RWPE1 (cell line): ENCODE results near the gene DISC1.

Experiments used
- CTCF ChIA-PET: fragments of 350-600 bp; sonication (Branson Sonifier 250); formaldehyde crosslinking; extraction: SDS; loops from one replicate; lab custom pipeline; 2021; lab: Yijun Ruan, JAX
- POLR2A ChIA-PET: fragments of 400-600 bp; formaldehyde crosslinking; extraction: SDS; loops from one replicate; lab custom pipeline; 2020; ENCODE audit warnings: antibody characterized with exemption; ENCODE audit not compliant: low non-redundant PET; lab: Yijun Ruan, JAX
- DNase-seq: peaks from one replicate; pipeline ENCODE4 v3.0.0; 2012; ENCODE audit warnings: low spot score
- H3K27ac ChIP-seq: fragments of 450-650 bp; 2 replicates; pipeline ENCODE4 v1.5.1; 2017
- TF ChIP-seq, protein P1 (sequence below): fragments of 450-650 bp; conservative IDR thresholded peaks from 2 replicates; pipeline ENCODE4 v1.5.1; 2017; ENCODE audit warnings: low read depth, mild to moderate bottlenecking

DISC1 gene

DNA sequence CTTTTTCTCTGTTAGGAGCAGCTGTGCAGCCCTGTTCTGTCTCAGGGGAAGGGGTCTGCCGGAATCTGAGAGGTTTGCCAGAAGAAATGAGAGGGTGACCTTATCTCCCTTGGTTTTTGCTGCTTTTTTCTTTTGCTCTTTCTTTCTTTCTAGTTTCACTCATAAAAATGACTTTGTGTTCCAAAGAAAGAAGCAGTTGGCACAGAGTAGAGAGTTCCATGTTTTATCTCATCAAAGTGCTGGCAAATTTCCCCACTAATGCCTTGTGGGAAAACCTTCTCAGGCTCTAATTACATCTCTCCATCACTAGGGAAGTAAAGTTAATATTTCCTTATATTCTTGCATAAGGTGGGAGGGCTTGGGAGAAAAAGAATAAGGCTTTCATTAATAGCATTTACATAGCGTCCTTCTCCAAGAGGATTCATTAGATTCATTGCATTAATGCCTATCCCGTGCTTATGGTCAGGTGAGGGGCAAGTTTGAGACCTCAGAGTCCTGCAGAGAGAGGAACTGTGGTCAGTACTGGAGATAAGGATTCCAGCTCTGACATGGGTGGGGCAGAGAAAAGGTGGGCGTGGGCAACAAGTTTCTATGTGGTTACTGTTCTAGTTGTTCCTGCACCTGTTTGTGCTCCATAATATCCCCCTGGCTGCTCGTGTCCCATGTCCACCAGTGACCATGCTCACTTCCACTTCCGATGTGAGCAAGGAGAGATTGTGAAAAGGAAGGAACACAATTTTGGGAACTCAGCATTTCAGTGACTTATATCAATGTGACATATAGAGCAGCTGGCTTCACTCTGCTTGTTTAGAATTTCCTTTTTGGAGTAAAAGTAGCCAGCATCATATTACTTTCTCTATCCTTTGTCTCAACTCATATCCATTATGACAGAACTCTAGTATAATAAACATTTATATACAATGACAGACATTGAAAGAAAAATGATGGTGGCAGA lies 79.5 kb downstream of the DISC1 start:
- TF ChIP-seq, protein P1, sequence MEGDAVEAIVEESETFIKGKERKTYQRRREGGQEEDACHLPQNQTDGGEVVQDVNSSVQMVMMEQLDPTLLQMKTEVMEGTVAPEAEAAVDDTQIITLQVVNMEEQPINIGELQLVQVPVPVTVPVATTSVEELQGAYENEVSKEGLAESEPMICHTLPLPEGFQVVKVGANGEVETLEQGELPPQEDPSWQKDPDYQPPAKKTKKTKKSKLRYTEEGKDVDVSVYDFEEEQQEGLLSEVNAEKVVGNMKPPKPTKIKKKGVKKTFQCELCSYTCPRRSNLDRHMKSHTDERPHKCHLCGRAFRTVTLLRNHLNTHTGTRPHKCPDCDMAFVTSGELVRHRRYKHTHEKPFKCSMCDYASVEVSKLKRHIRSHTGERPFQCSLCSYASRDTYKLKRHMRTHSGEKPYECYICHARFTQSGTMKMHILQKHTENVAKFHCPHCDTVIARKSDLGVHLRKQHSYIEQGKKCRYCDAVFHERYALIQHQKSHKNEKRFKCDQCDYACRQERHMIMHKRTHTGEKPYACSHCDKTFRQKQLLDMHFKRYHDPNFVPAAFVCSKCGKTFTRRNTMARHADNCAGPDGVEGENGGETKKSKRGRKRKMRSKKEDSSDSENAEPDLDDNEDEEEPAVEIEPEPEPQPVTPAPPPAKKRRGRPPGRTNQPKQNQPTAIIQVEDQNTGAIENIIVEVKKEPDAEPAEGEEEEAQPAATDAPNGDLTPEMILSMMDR, result no peak
- no peak overlapping the region for H3K27ac ChIP-seq
- ChIA-PET CTCF (no interaction called here), POLR2A (no interaction called here)
- no peak for DNase-seq

GRCh38 chr1:231706934-231707333 lies 80.3 kb downstream of the DISC1 start:
- no peak overlapping the region for H3K27ac ChIP-seq
- TF ChIP-seq, protein P1, result no peak
- ChIA-PET CTCF (no interaction called here), POLR2A (no interaction called here)
- DNase-seq, result no peak

GRCh38 chr1:231707407-231707806 lies 80.8 kb downstream of the DISC1 start:
- TF ChIP-seq, protein P1, result no peak
- H3K27ac ChIP-seq, result no peak overlapping the region
- CTCF ChIA-PET, result no interaction called here
- no peak for DNase-seq
- POLR2A ChIA-PET, result no interaction called here

DNA sequence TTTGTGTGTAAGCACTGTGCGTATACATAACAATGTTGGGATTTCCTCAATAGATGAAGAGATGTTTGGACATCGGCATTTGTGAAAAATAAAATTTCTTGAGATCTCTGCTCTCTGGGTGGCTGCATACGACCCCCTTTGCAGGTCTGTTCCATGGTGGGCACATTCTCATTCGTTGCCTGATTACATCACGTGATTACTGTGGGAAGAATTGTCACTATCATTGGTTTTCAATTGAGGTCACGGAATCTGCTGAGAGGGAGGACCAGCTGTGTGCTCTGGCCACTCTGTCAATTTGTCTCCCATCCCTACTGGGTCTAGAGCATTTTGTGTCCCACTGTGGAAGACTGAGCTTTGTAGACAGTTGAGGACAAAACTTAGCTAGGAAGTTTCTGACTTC lies 81.8 kb downstream of the DISC1 start:
- DNase-seq, result no peak
- H3K27ac ChIP-seq, result no peak overlapping the region

DNA sequence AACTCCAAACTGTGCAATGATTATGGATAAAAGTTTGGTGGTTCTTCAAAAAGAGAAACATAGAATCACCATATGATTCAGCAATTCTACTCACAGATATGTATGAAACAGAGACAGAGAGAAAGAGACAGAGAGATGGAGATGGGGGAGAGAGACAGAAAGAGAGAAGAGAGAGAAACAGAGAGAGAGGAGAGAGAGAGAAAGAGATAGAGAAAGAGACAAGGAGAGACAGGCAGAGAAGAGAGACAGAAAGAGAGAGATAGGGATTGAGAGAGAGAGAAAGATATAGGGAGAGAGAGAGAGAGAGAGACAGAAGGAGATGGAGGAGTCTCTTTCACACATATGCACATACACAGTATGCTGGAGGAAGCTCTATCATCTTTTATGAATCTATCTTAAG lies 87.8 kb downstream of the DISC1 start:
- ChIA-PET CTCF (no interaction called here), POLR2A (no interaction called here)
- no peak for DNase-seq
- TF ChIP-seq, protein P1, result no peak
- H3K27ac ChIP-seq, result no peak overlapping the region

More for the DNA sequence above, 81.8 kb downstream of the DISC1 start:
- TF ChIP-seq, protein P1, result no peak
- ChIA-PET POLR2A (no interaction called here), CTCF (interaction anchor here (1.1 kb wide), 1 partner anchor 28 kb away, joined by 3 read pairs; no protein-coding TSS in a partner anchor)

GRCh38 chr1:231715816-231716722 lies 89.5 kb downstream of the DISC1 start:
- POLR2A ChIA-PET, result no interaction called here
- TF ChIP-seq, protein P1, result no peak
- no peak overlapping the region for H3K27ac ChIP-seq
- CTCF ChIA-PET, result no interaction called here
- no peak for DNase-seq
